IMR-90 (cell line): Measurements from ENCODE around the gene MAFG. TPM values are rescaled to one million over a fixed set of nuclear protein-coding genes. Genes with fewer than 3 reads are reported as not detected.

Source experiments
- ATAC-seq: fragments of 200-7000 bp; cut with Tn5 transposase; 2 replicates; pipeline ENCODE4 v1.9.1; 2020; ENCODE audit warnings: low read depth, mild to moderate bottlenecking, moderate library complexity
- BruUV-seq: library from RNA; stranded (reverse); fragments of 400-500 nt; replicated peaks from 2 replicates; lab custom pipeline; 2021; lab: Mats Ljungman, UMichigan
- CTCF ChIA-PET: fragments of 300-600 bp; formaldehyde crosslinking; extraction: SDS; loops from one replicate; lab custom pipeline; 2021; ENCODE audit warnings: antibody characterized with exemption; lab: Yijun Ruan, JAX
- POLR2A ChIA-PET: fragments of 300-600 bp; sonication (Branson Sonifier 250); formaldehyde crosslinking; loops from one replicate; lab custom pipeline; 2022; ENCODE audit warnings: antibody characterized with exemption; ENCODE audit not compliant: unreplicated experiment; lab: Charles Lee
- DNase-seq: peaks from one replicate; pipeline ENCODE4 v3.0.0; 2013
- H2AFZ ChIP-seq: replicated peaks from 2 replicates; pipeline ENCODE3; 2013; ENCODE audit warnings: low read length, mild to moderate bottlenecking; ENCODE audit not compliant: poor library complexity
- H2AK5ac ChIP-seq: 2 replicates; pipeline ENCODE4 v1.6.1; 2013; ENCODE audit warnings: low read depth, low read length, inconsistent platforms
- H2AK9ac ChIP-seq: replicated peaks from 2 replicates; pipeline ENCODE3; 2013; ENCODE audit warnings: mild to moderate bottlenecking, low read depth, low read length, moderate library complexity; ENCODE audit not compliant: poor library complexity
- H2BK120ac ChIP-seq: 2 replicates; pipeline ENCODE4 v1.6.1; 2013; ENCODE audit warnings: low read depth, low read length, inconsistent platforms
- H2BK15ac ChIP-seq: 3 replicates; pipeline ENCODE4 v1.6.1; 2013; ENCODE audit warnings: low read depth, low read length, inconsistent platforms
- H2BK20ac ChIP-seq: 2 replicates; pipeline ENCODE4 v1.6.1; 2013; ENCODE audit warnings: low read depth, mild to moderate bottlenecking, inconsistent platforms, low read length, moderate library complexity
- H2BK5ac ChIP-seq: 2 replicates; pipeline ENCODE4 v1.6.1; 2013; ENCODE audit warnings: mild to moderate bottlenecking, low read depth, low read length, inconsistent platforms; ENCODE audit not compliant: poor library complexity, severe bottlenecking
- H3K14ac ChIP-seq: replicated peaks from 2 replicates; pipeline ENCODE4 v1.6.1; 2013; ENCODE audit warnings: low read depth, low read length, inconsistent platforms
- H3K18ac ChIP-seq: 2 replicates; pipeline ENCODE4 v1.6.1; 2013; ENCODE audit warnings: low read depth, low read length, control low read depth
- H3K23ac ChIP-seq: 2 replicates; pipeline ENCODE4 v1.6.1; 2013; ENCODE audit warnings: low read depth, low read length, inconsistent platforms
- H3K27ac ChIP-seq: 2 replicates; pipeline ENCODE4 v1.5.1; 2013; ENCODE audit warnings: mild to moderate bottlenecking, control low read depth, low read length; ENCODE audit not compliant: insufficient read depth
- H3K27me3 ChIP-seq: 2 replicates; pipeline ENCODE4 v1.6.1; 2013; ENCODE audit warnings: low read length; ENCODE audit not compliant: control insufficient read depth, insufficient read depth
- H3K36me3 ChIP-seq: 2 replicates; pipeline ENCODE4 v1.6.1; 2013; ENCODE audit warnings: low read length, mixed read lengths; ENCODE audit not compliant: control insufficient read depth, insufficient read depth
- H3K4ac ChIP-seq: 2 replicates; pipeline ENCODE4 v1.6.1; 2013; ENCODE audit warnings: low read depth, low read length, inconsistent platforms
- H3K4me1 ChIP-seq: 2 replicates; pipeline ENCODE4 v1.6.1; 2013; ENCODE audit warnings: low read length, mixed read lengths; ENCODE audit not compliant: control insufficient read depth, insufficient read depth
- H3K4me2 ChIP-seq: 2 replicates; pipeline ENCODE4 v1.6.1; 2013; ENCODE audit warnings: low read depth, mild to moderate bottlenecking, control low read depth, low read length, moderate library complexity
- H3K4me3 ChIP-seq: 2 replicates; pipeline ENCODE4 v1.5.1; 2013; ENCODE audit warnings: low read depth, mild to moderate bottlenecking, control low read depth, low read length, moderate library complexity; ENCODE audit not compliant: insufficient read depth
- H3K56ac ChIP-seq: 2 replicates; pipeline ENCODE4 v1.6.1; 2013; ENCODE audit warnings: low read length, inconsistent platforms; ENCODE audit not compliant: insufficient read depth; ENCODE audit errors: extremely low read depth
- H3K79me1 ChIP-seq, 2 experiments: 2 replicates each; pipeline ENCODE4 v1.6.1; 2013; ENCODE audit warnings: low read length in 2 of 2, inconsistent platforms in 1 of 2, low read depth in 1 of 2
- H3K9ac ChIP-seq: 2 replicates; pipeline ENCODE4 v1.6.1; 2013; ENCODE audit warnings: low read depth, low read length, control low read depth
- H3K9me1 ChIP-seq: 2 replicates; pipeline ENCODE4 v1.6.1; 2013; ENCODE audit warnings: low read length, inconsistent platforms; ENCODE audit not compliant: insufficient read depth
- H3K9me3 ChIP-seq: 2 replicates; pipeline ENCODE4 v1.6.1; 2013; ENCODE audit warnings: low read length; ENCODE audit not compliant: control insufficient read depth, insufficient read depth
- H4K20me1 ChIP-seq: 2 replicates; pipeline ENCODE4 v1.6.1; 2013; ENCODE audit warnings: low read length, inconsistent platforms; ENCODE audit not compliant: insufficient read depth
- H4K5ac ChIP-seq: 2 replicates; pipeline ENCODE4 v1.6.1; 2013; ENCODE audit warnings: mild to moderate bottlenecking, low read depth, low read length, control low read depth
- H4K8ac ChIP-seq, 2 experiments: 2 replicates each; pipeline ENCODE4 v1.6.1; 2013; ENCODE audit warnings: low read depth in 2 of 2, low read length in 2 of 2, control low read depth in 1 of 2, inconsistent platforms in 1 of 2
- H4K91ac ChIP-seq: 2 replicates; pipeline ENCODE4 v1.6.1; 2013; ENCODE audit warnings: low read depth, low read length, inconsistent platforms; ENCODE audit not compliant: insufficient read depth
- CTCF ChIP-seq: conservative IDR thresholded peaks from 2 replicates; pipeline ENCODE4 v1.5.1; 2012; ENCODE audit warnings: mild to moderate bottlenecking, low read depth, low read length, improper control_type of control experiment
- MAZ ChIP-seq: IDR thresholded peaks from 2 replicates; pipeline ENCODE4 v1.6.1; 2012; ENCODE audit warnings: low read depth, mild to moderate bottlenecking, low read length, improper control_type of control experiment, moderate library complexity, borderline replicate concordance
- POLR2A ChIP-seq: IDR thresholded peaks from 2 replicates; pipeline ENCODE4 v1.6.1; 2012; ENCODE audit warnings: mild to moderate bottlenecking, low read depth, low read length
- WGBS, 2 experiments: methylation state at CpG; one replicate each; pipeline versions ENCODE4 v1.1.5 to v1.1.7; 2013; ENCODE audit warnings: missing lambda C conversion rate in 2 of 2; ENCODE audit not compliant: insufficient read length in 1 of 2; ENCODE audit errors: extremely low coverage in 2 of 2; 5-methylcytosine and 5-hydroxymethylcytosine counted together
- dilution Hi-C: fragments of 300-500 bp; cut with HindIII; formaldehyde crosslinking; loops from one replicate; pipeline ENCODE4 v1.14.3; 2018; ENCODE audit warnings: low sequenced_read_pairs; ENCODE audit not compliant: unreplicated experiment
- in situ Hi-C: fragments of 300-500 bp; cut with MboI; formaldehyde crosslinking; loops from 3 replicates; pipeline ENCODE4 v1.14.3; 2019; ENCODE audit warnings: low sequenced_read_pairs, inconsistent platforms, mixed read lengths
- intact Hi-C: fragments of 100-400 bp; cut with micrococcal nuclease; formaldehyde crosslinking; loops from 2 replicates; pipeline ENCODE4 v1.10.0; 2022
- polyA plus RNA-seq, 3 experiments: library from polyadenylated mRNA; depleted of rRNA; stranded (reverse); fragments of >200 nt; gene quantifications; 2 replicates each; pipeline ENCODE4 v1.2.3, GENCODE V29; 2012; ENCODE audit warnings: low replicate concordance in 1 of 3
- total RNA-seq: library from RNA; depleted of rRNA; stranded (reverse); fragments of >200 nt; gene quantifications from 2 replicates; pipeline ENCODE4 v1.2.3, GENCODE V29; 2012

MAFG gene
- total and polyA plus RNA-seq, 2 of the 4 experiments (the other 2 are of a cell fraction) = 6.1 to 15.4 TPM

GRCh38 chr17:81961087-81961511, 33.6 kb upstream of the MAFG start, which contains the start of gene NOTUM:
Gene NOTUM (minus strand): TSS chr17:81961187. CDS start chr17:81960909, 278 bp downstream.
- H3K56ac ChIP-seq = no peak within 1 kb of the TSS
- no peak within 1 kb of the TSS for H2BK15ac ChIP-seq
- no peak within 1 kb of the TSS for H3K4ac ChIP-seq
- no peak within 1 kb of the TSS for H2BK20ac ChIP-seq
- no peaks in the 10 kb centered on the region for H3K36me3 ChIP-seq
- peak within 1 kb of the TSS; percentile 21 for H3K4me3 ChIP-seq
- POLR2A ChIA-PET = no interaction called here
- no peak within 1 kb of the TSS for H4K8ac ChIP-seq
- peak; percentile 69 for ATAC-seq
- CTCF ChIA-PET = interaction anchor here (0.7 kb wide), 1 partner anchor 60 kb away, joined by 3 read pairs; no protein-coding TSS in a partner anchor
- BruUV-seq = no TSS peak
- H3K9ac ChIP-seq = no peak within 1 kb of the TSS
- dilution Hi-C loops = no loop called here
- H3K14ac ChIP-seq = no peak within 1 kb of the TSS
- no peaks in the 10 kb centered on the region for H3K9me1 ChIP-seq
- in situ Hi-C loops = no loop called here
- H2AK9ac ChIP-seq = peak within 1 kb of the TSS; percentile 61
- no peaks in the 10 kb centered on the region for H3K4me1 ChIP-seq
- WGBS, 2 experiments = 1% methylated on average over 50 of the region's 65 CpGs; no CpG with 5 or more reads in 1 of the 2 experiments
- no peak within 1 kb of the TSS for H3K18ac ChIP-seq
- no peak within 1 kb of the TSS for H2BK120ac ChIP-seq
- no peak within 1 kb of the TSS for H3K27ac ChIP-seq
- TF ChIP-seq CTCF (peak; percentile 45), POLR2A (no peak), MAZ (peak; percentile 50; the same call in 1 of the 2 replicates)
- H3K9me3 ChIP-seq = no peaks in the 10 kb centered on the region
- DNase-seq = peak; percentile 12
- H3K23ac ChIP-seq = no peak within 1 kb of the TSS
- intact Hi-C loops = loop anchor here (10.0 kb wide), 1 partner anchor 194 kb away; no protein-coding TSS in a partner anchor
- peaks cover 50% of the 10 kb centered on the region for H3K27me3 ChIP-seq
- H4K91ac ChIP-seq = no peak within 1 kb of the TSS
- H2AK5ac ChIP-seq = no peak within 1 kb of the TSS
- peak within 1 kb of the TSS; percentile 92 for H2AFZ ChIP-seq
- no peak within 1 kb of the TSS for H4K5ac ChIP-seq
- no peak within 1 kb of the TSS for H2BK5ac ChIP-seq
- no peaks in the 10 kb centered on the region for H4K20me1 ChIP-seq
- H3K79me1 ChIP-seq = no peaks in the 10 kb centered on the region
- H3K4me2 ChIP-seq = peak within 1 kb of the TSS; percentile 15; the same call in 1 of the 2 replicates
